Neural cell (in vitro differentiated cells): Measurements from ENCODE around the gene ATP2B2. TPM values are rescaled to one million over a fixed set of nuclear protein-coding genes. Genes with fewer than 3 reads are reported as not detected.

Source experiments
- H2AFZ ChIP-seq: fragments of 200-600, 300-800 bp; sonication (generic), shearing (Covaris generic); 2 replicates; pipeline ENCODE4 v1.6.0; 2014; ENCODE audit warnings: low read depth, mild to moderate bottlenecking, antibody characterized with exemption, low read length, moderate library complexity
- H3F3A ChIP-seq: fragments of 200-600 bp; shearing (Covaris generic); 2 replicates; pipeline ENCODE4 v1.6.1; 2016; ENCODE audit warnings: mild to moderate bottlenecking, moderate library complexity, mixed read lengths, antibody characterized with exemption, low read length; ENCODE audit not compliant: insufficient read depth, poor library complexity, severe bottlenecking
- H3K27ac ChIP-seq: fragments of 200-600, 300-800 bp; sonication (generic), shearing (Covaris generic); 2 replicates; pipeline ENCODE4 v1.5.1; 2014; ENCODE audit warnings: mild to moderate bottlenecking, low read length, moderate library complexity
- H3K27me3 ChIP-seq: fragments of 300-800, 200-600 bp; sonication (generic), shearing (Covaris generic); 2 replicates; pipeline ENCODE4 v1.6.0; 2014; ENCODE audit warnings: mild to moderate bottlenecking, low read depth, low read length, moderate library complexity; ENCODE audit not compliant: insufficient read depth
- H3K36me3 ChIP-seq: fragments of 300-800, 200-600 bp; sonication (generic), shearing (Covaris generic); 2 replicates; pipeline ENCODE4 v1.5.1; 2014; ENCODE audit warnings: mild to moderate bottlenecking, antibody characterized with exemption, low read length, moderate library complexity; ENCODE audit not compliant: insufficient read depth
- H3K4me2 ChIP-seq: fragments of 300-800, 200-600 bp; sonication (generic), shearing (Covaris generic); 2 replicates; pipeline ENCODE4 v1.6.0; 2014; ENCODE audit warnings: mild to moderate bottlenecking, low read length
- H3K4me3 ChIP-seq: fragments of 300-800, 200-600 bp; sonication (generic), shearing (Covaris generic); 2 replicates; pipeline ENCODE4 v1.5.1; 2014; ENCODE audit warnings: mild to moderate bottlenecking, low read length, moderate library complexity
- H3K79me2 ChIP-seq: fragments of 200-600 bp; shearing (Covaris generic); replicated peaks from 2 replicates; pipeline ENCODE4 v1.6.0; 2014; ENCODE audit warnings: mild to moderate bottlenecking, low read length, moderate library complexity; ENCODE audit not compliant: insufficient read depth
- H3K9ac ChIP-seq: fragments of 300-800, 200-600 bp; sonication (generic), shearing (Covaris generic); 2 replicates; pipeline ENCODE4 v1.6.1; 2016; ENCODE audit warnings: mild to moderate bottlenecking, low read length, mixed read lengths
- H3K9me2 ChIP-seq: fragments of 200-600 bp; shearing (Covaris generic); 2 replicates; pipeline ENCODE4 v1.6.1; 2016; ENCODE audit warnings: mild to moderate bottlenecking, low read length, mixed read lengths; ENCODE audit not compliant: insufficient read depth
- H3K9me3 ChIP-seq: fragments of 200-600, 300-800 bp; sonication (generic), shearing (Covaris generic); 2 replicates; pipeline ENCODE4 v1.6.1; 2016; ENCODE audit warnings: mild to moderate bottlenecking, mixed run types, low read length, moderate library complexity, mixed read lengths
- H4K20me1 ChIP-seq: fragments of 200-600 bp; shearing (Covaris generic); 2 replicates; pipeline ENCODE4 v1.6.1; 2016; ENCODE audit warnings: mild to moderate bottlenecking, mixed run types; ENCODE audit not compliant: insufficient read depth
- EP300 ChIP-seq: fragments of 450-650 bp; conservative IDR thresholded peaks from 2 replicates; pipeline ENCODE4 v1.6.1; 2014; ENCODE audit warnings: antibody characterized with exemption, mild to moderate bottlenecking, moderate library complexity; ENCODE audit not compliant: poor library complexity, severe bottlenecking
- EZH2 ChIP-seq: fragments of 200-600, 300-800 bp; shearing (Covaris generic), sonication (generic); IDR thresholded peaks from 2 replicates; pipeline ENCODE4 v1.6.1; 2014; ENCODE audit warnings: antibody characterized with exemption, low read length, borderline replicate concordance, mild to moderate bottlenecking; ENCODE audit not compliant: insufficient read depth, poor library complexity, severe bottlenecking
- MXI1 ChIP-seq: fragments of 450-650 bp; conservative IDR thresholded peaks from 2 replicates; pipeline ENCODE4 v1.6.1; 2014; ENCODE audit warnings: antibody characterized with exemption, mild to moderate bottlenecking; ENCODE audit not compliant: poor library complexity, severe bottlenecking
- POLR2AphosphoS5 ChIP-seq: IDR thresholded peaks from 2 replicates; pipeline ENCODE4 v1.6.1; 2012
- RAD21 ChIP-seq: fragments of 450-650 bp; conservative IDR thresholded peaks from 2 replicates; pipeline ENCODE4 v1.6.1; 2014; ENCODE audit warnings: antibody characterized with exemption, mild to moderate bottlenecking, moderate library complexity
- SMC3 ChIP-seq: fragments of 450-650 bp; conservative IDR thresholded peaks from 2 replicates; pipeline ENCODE4 v1.6.1; 2014; ENCODE audit warnings: antibody characterized with exemption, mild to moderate bottlenecking, moderate library complexity; ENCODE audit not compliant: poor library complexity
- TAF1 ChIP-seq: IDR thresholded peaks from 2 replicates; pipeline ENCODE4 v1.6.1; 2012; ENCODE audit warnings: low read depth
- polyA plus RNA-seq: library from polyadenylated mRNA; depleted of rRNA; stranded (reverse); fragments of >200 nt; gene quantifications from 2 replicates; pipeline ENCODE4 v1.2.3, GENCODE V29; 2014
- TF ChIP-seq, protein P1 (sequence below): IDR thresholded peaks from 2 replicates; pipeline ENCODE4 v1.6.1; 2012; ENCODE audit warnings: borderline replicate concordance
- TF ChIP-seq, protein P2 (sequence below): fragments of 450-650 bp; IDR thresholded peaks from 2 replicates; pipeline ENCODE4 v1.5.1; 2014; ENCODE audit warnings: antibody characterized with exemption, mild to moderate bottlenecking, moderate library complexity; ENCODE audit not compliant: poor library complexity, severe bottlenecking

Gene ATP2B2
- polyA plus RNA-seq, 1 donor from 2014 or later = 8.3 TPM

DNA sequence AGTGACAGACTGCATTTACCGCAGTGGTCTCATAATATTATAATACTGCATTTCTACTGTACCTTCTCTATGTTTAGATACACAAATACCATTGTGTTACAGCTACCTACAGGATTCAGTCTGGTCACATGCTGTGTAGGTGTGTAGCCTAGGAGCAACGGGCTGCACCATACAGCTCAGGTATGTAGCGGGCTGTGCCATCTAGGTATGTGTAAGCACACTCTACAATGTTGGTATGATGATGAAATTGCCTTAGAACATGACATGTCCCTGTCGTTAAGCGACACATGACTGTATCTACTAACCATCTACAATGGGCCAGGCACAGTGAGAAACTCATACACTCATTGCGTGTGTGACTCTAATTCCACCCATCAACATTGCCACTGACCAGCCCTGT lies 99.0 kb downstream of the ATP2B2 start:
- Histone ChIP-seq H3K4me3 (no peak overlapping the region), H3K9me3 (no peaks in the 10 kb centered on the region), H3K27me3 (no peaks in the 10 kb centered on the region), H3K9ac (no peak overlapping the region), H3K27ac (no peak overlapping the region), H3K4me2 (no peak overlapping the region), H3K9me2 (no peaks in the 10 kb centered on the region), H3K36me3 (no peaks in the 10 kb centered on the region), H3K79me2 (no peaks in the 10 kb centered on the region), H3F3A (no peaks in the 10 kb centered on the region), H4K20me1 (no peaks in the 10 kb centered on the region), H2AFZ (no peak overlapping the region)
- TF ChIP-seq SMC3 (no peak), EP300 (no peak), MXI1 (no peak), EZH2 (no peak), TAF1 (no peak)
- TF ChIP-seq, protein P1, sequence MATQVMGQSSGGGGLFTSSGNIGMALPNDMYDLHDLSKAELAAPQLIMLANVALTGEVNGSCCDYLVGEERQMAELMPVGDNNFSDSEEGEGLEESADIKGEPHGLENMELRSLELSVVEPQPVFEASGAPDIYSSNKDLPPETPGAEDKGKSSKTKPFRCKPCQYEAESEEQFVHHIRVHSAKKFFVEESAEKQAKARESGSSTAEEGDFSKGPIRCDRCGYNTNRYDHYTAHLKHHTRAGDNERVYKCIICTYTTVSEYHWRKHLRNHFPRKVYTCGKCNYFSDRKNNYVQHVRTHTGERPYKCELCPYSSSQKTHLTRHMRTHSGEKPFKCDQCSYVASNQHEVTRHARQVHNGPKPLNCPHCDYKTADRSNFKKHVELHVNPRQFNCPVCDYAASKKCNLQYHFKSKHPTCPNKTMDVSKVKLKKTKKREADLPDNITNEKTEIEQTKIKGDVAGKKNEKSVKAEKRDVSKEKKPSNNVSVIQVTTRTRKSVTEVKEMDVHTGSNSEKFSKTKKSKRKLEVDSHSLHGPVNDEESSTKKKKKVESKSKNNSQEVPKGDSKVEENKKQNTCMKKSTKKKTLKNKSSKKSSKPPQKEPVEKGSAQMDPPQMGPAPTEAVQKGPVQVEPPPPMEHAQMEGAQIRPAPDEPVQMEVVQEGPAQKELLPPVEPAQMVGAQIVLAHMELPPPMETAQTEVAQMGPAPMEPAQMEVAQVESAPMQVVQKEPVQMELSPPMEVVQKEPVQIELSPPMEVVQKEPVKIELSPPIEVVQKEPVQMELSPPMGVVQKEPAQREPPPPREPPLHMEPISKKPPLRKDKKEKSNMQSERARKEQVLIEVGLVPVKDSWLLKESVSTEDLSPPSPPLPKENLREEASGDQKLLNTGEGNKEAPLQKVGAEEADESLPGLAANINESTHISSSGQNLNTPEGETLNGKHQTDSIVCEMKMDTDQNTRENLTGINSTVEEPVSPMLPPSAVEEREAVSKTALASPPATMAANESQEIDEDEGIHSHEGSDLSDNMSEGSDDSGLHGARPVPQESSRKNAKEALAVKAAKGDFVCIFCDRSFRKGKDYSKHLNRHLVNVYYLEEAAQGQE = no peak

DNA sequence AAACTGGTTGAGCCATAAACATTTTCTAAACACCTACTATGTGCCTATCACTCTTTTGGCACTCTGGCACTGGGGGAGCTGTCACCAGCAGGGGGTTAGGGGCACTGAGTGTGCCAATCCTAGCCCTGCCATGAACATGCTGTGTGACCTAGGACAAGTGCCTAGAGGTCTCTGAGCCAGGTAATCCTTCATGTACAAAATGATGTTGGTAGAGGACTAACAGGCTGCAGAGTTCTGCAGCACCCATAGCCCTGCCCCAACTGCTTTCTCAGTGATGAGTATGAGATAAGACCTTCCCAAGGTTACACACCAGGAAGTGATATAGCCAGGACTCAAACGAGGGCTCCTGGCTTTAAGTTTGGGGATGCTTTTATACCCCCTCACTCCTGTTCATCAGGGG lies 99.6 kb downstream of the ATP2B2 start:
- Histone ChIP-seq H3K27ac (no peak overlapping the region), H3K36me3 (no peaks in the 10 kb centered on the region)
- TF ChIP-seq RAD21 (no peak), EZH2 (no peak), TAF1 (no peak), MXI1 (no peak), POLR2AphosphoS5 (no peak)
- TF ChIP-seq, protein P1 = no peak
- TF ChIP-seq, protein P2, sequence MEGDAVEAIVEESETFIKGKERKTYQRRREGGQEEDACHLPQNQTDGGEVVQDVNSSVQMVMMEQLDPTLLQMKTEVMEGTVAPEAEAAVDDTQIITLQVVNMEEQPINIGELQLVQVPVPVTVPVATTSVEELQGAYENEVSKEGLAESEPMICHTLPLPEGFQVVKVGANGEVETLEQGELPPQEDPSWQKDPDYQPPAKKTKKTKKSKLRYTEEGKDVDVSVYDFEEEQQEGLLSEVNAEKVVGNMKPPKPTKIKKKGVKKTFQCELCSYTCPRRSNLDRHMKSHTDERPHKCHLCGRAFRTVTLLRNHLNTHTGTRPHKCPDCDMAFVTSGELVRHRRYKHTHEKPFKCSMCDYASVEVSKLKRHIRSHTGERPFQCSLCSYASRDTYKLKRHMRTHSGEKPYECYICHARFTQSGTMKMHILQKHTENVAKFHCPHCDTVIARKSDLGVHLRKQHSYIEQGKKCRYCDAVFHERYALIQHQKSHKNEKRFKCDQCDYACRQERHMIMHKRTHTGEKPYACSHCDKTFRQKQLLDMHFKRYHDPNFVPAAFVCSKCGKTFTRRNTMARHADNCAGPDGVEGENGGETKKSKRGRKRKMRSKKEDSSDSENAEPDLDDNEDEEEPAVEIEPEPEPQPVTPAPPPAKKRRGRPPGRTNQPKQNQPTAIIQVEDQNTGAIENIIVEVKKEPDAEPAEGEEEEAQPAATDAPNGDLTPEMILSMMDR = no peak

More for the DNA sequence above, 99.6 kb downstream of the ATP2B2 start:
- H3K9ac ChIP-seq = no peak overlapping the region
- no peak overlapping the region for H2AFZ ChIP-seq
- no peak overlapping the region for H3K4me2 ChIP-seq
- H3F3A ChIP-seq = no peaks in the 10 kb centered on the region
- H3K79me2 ChIP-seq = no peaks in the 10 kb centered on the region
- H3K4me3 ChIP-seq = no peak overlapping the region
- H4K20me1 ChIP-seq = no peaks in the 10 kb centered on the region
- no peaks in the 10 kb centered on the region for H3K9me3 ChIP-seq
- no peaks in the 10 kb centered on the region for H3K9me2 ChIP-seq
- H3K27me3 ChIP-seq = no peaks in the 10 kb centered on the region
